Fibroblast of the aortic adventitia (primary cell): ENCODE data around the gene SCYGR4. TPM values are rescaled to one million over a fixed set of nuclear protein-coding genes. Genes with fewer than 3 reads are reported as not detected.

Source experiments
- DNase-seq: peaks from one replicate; pipeline ENCODE4 v3.0.0-alpha.2; 2010; ENCODE audit warnings: low read depth
- H3K4me3 ChIP-seq: 2 replicates; pipeline ENCODE4 v1.5.1; 2011; ENCODE audit warnings: low read depth, mild to moderate bottlenecking, control low read depth, low read length, moderate library complexity
- CTCF ChIP-seq: IDR thresholded peaks from 2 replicates; pipeline ENCODE4 v1.5.1; 2011; ENCODE audit warnings: mild to moderate bottlenecking, low read length, control low read depth, inconsistent platforms; ENCODE audit not compliant: insufficient read depth
- total RNA-seq: library from RNA; depleted of rRNA; stranded (reverse); fragments of >200 nt; gene quantifications from 2 replicates; pipeline ENCODE4 v1.2.3, GENCODE V29; 2012; ENCODE audit warnings: low replicate concordance

Gene SCYGR4
- total RNA-seq, 1 donor, result not detected

DNA sequence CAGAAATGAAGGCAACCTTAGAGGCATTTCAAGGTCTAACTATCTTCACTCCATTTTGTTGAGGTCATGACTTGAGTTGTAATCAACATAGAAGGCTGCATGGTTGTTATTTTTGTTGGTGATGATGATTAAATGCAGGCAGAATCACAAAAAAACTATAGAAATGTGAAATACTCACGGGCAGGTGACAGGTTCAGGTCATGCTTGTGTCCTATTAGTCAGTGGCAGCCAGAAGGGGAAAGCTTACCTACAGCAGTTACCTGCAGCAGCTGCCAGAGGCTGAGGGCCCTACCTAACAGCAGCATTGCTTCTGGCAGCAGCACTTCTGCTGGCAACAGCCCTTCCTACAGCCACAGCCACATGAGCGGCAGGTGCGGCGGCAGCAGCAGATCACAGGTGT, 3.1 kb upstream of the SCYGR4 start:
- no peak overlapping the region for H3K4me3 ChIP-seq

DNA sequence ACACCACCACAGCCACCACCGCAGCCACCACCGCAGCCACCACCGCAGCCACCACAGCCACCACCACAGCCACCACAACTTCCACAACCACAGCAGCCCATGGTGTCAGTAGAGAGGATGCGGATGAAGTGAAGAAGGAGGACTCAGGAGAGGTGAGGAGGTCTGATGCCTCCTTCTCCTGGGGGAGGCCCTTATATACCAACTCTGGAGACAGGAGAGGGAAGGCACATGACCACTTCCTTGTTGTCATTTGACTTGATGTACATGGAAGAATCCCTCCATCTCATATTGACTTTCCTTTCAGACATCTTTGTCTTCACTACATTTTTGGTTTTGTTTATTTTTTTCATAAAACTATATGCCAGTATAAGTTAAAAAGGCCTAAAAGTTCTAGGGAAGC, 2.6 kb upstream of the SCYGR4 start, which contains the start of gene SCYGR3:
Gene SCYGR3, minus strand, starts transcription at position 101 of the 400 bp plus-strand sequence. Its CDS starts 0 bp downstream, at position 101.
- no peak for DNase-seq
- H3K4me3 ChIP-seq, result no peak within 1 kb of the TSS
- TF ChIP-seq CTCF, result no peak

More for the DNA sequence above, 3.1 kb upstream of the SCYGR4 start:
- DNase-seq, result no peak
- no peak for TF ChIP-seq CTCF

DNA sequence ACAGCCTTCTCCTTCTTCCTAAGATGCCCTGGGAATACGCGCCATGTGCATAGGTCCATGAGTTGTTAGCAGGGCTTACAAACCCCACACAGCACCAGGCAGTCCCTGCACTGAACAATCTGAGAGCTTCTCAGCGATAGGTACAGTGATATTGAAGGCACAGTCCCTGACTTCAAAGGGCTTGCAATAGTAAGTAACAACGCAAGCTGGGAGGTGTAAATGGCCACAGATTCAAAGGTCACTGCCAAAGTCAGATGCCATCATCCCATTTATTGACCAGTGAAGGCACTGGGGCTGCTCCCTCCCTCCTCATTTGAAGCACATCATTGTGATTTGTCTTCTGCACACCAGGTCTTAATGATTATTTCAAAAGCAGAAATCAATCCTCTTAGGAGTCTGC, 2.1 kb upstream of the SCYGR4 start:
- no peak for DNase-seq
- no peak overlapping the region for H3K4me3 ChIP-seq
- no peak for TF ChIP-seq CTCF

DNA sequence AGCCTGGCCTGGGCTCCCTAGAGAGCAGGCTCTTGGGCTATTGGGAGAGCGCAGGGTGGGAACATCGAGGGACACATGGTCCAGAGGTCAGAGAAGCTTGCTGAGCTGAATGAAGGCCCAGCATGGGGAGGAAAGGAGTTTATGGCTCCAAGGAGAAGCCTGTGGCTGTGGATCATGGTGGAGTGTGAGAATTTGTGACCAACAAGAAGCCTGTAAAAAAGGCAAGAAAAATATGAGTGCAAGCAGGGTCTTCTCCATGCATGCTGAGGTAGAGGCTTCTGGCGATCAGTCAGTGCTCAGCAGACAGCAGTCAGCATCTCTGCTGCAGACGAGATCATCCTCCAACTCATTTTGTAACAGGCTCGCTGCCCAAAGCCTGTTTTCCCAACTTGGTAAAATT, 1.4 kb upstream of the SCYGR4 start:
- no peak for TF ChIP-seq CTCF
- no peak for DNase-seq

DNA sequence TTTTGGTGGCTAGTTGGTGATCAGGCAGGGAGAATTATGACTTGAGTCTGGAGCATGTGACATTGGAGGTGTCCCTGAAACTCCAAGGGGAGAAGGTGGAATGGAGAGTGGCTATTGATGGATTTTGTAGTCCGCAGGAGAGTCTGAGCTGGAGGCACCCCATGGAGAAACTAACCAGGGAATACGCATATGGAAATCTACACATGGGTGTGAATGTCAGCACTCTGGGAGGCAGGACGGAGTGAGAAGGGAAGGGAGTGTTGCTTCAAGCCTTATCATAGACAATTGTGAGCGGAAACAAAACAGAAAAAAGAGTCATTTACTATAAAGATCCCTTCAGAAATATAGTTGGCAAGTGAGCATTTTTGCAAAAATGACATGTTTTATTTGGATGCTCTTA, 667 bp upstream of the SCYGR4 start:
- DNase-seq, result no peak
- TF ChIP-seq CTCF, result no peak
- no peak overlapping the region for H3K4me3 ChIP-seq

More for the DNA sequence above, 1.4 kb upstream of the SCYGR4 start:
- no peak overlapping the region for H3K4me3 ChIP-seq

DNA sequence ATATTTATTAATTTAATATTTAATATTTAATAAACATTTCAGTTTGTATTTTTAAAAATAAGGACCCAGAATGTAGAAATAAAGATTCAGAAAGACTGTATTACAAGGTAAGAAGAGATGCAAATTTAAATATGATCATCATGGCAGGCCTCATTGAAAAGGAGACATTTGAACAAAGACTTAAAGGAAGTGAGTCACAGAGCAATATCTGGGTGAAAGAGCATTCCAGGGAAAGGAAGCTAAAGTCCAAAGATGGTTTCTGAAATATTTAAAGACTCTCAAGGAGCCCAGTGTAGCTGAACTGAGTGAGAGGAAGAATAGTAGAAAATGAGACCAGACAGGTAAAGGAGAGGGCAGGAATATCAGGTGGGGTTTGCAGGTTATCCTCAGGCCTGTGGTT, 5.9 kb downstream of the SCYGR4 start:
- DNase-seq, result peak; percentile 75
- no peak overlapping the region for H3K4me3 ChIP-seq
- no peak for TF ChIP-seq CTCF

GRCh38 chr2:227625420-227625819, 8.1 kb downstream of the SCYGR4 start:
- H3K4me3 ChIP-seq, result no peak overlapping the region
- no peak for TF ChIP-seq CTCF
- no peak for DNase-seq
